Liver (tissue), 9 donors: Measurements from ENCODE around the gene GMDS. TPM values are rescaled to one million over a fixed set of nuclear protein-coding genes. Genes with fewer than 3 reads are reported as not detected.
A peak's percentile ranks its signal among the peaks of the same experiment; 100 is the strongest.

Experiments used
- DNase-seq: peaks from one replicate; pipeline ENCODE4 v3.0.0-alpha.2; 2017; ENCODE audit warnings: low spot score
- H3K27ac ChIP-seq, 2 donors: one replicate each; pipeline ENCODE4 v1.7.0; 2013; ENCODE audit warnings: inconsistent platforms in 2 of 2, low read length in 2 of 2, control low read depth in 1 of 2, low read depth in 1 of 2, mild to moderate bottlenecking in 1 of 2
- H3K27me3 ChIP-seq, 4 donors: one replicate each; pipeline versions ENCODE4 v1.6.1 to v1.7.0; 2013; ENCODE audit warnings: low read length in 3 of 4, inconsistent platforms in 1 of 4, mild to moderate bottlenecking in 1 of 4, moderate library complexity in 1 of 4; ENCODE audit not compliant: control insufficient read depth in 4 of 4, insufficient read depth in 4 of 4
- H3K36me3 ChIP-seq, 4 donors: one replicate each; pipeline versions ENCODE4 v1.6.1 to v1.7.0; 2013; ENCODE audit warnings: low read length in 3 of 4, mild to moderate bottlenecking in 3 of 4, low read depth in 1 of 4, moderate library complexity in 1 of 4; ENCODE audit not compliant: control insufficient read depth in 4 of 4, insufficient read depth in 3 of 4
- H3K4me1 ChIP-seq, 4 donors: one replicate each; pipeline versions ENCODE4 v1.6.1 to v1.7.0; 2013; ENCODE audit warnings: low read length in 3 of 4, mild to moderate bottlenecking in 3 of 4, moderate library complexity in 1 of 4; ENCODE audit not compliant: control insufficient read depth in 4 of 4, insufficient read depth in 4 of 4
- H3K4me3 ChIP-seq, 3 donors: one replicate each; pipeline versions ENCODE4 v1.6.1 to v1.7.0; 2013; ENCODE audit warnings: low read length in 3 of 3, control low read depth in 1 of 3, low read depth in 1 of 3, mild to moderate bottlenecking in 1 of 3
- H3K9ac ChIP-seq, 2 donors: one replicate each; pipeline ENCODE4 v1.7.0; 2013; ENCODE audit warnings: low read length in 2 of 2, mild to moderate bottlenecking in 2 of 2, moderate library complexity in 2 of 2, control low read depth in 1 of 2, low read depth in 1 of 2
- H3K9me3 ChIP-seq, 4 donors: one replicate each; pipeline versions ENCODE4 v1.6.1 to v1.7.0; 2013; ENCODE audit warnings: low read length in 3 of 4; ENCODE audit not compliant: control insufficient read depth in 4 of 4
- ATF3 ChIP-seq: IDR thresholded peaks from 2 replicates; pipeline ENCODE4 v1.6.1; 2016; ENCODE audit warnings: antibody characterized with exemption
- CTCF ChIP-seq: fragments of 150-350 bp; IDR thresholded peaks from 2 replicates; pipeline ENCODE4 v1.5.1; 2017; ENCODE audit warnings: improper control_type of control experiment, low read depth, low read length; ENCODE audit not compliant: missing input control
- EGR1 ChIP-seq, 2 donors: IDR thresholded peaks; 2 replicates each; pipeline ENCODE4 v1.6.1; 2016 to 2018; ENCODE audit warnings: antibody characterized with exemption in 2 of 2, low read depth in 2 of 2
- FOXA1 ChIP-seq: IDR thresholded peaks from 2 replicates; pipeline ENCODE4 v1.6.1; 2016; ENCODE audit warnings: antibody characterized with exemption
- FOXA2 ChIP-seq: IDR thresholded peaks from 2 replicates; pipeline ENCODE4 v1.6.1; 2016; ENCODE audit warnings: antibody characterized with exemption
- GABPA ChIP-seq, 2 donors: IDR thresholded peaks in 1 of 2; conservative IDR thresholded peaks in 1 of 2; 2 replicates each; pipeline ENCODE4 v1.6.1; 2016; ENCODE audit warnings: antibody characterized with exemption in 2 of 2, mild to moderate bottlenecking in 1 of 2, moderate library complexity in 1 of 2
- HNF4A ChIP-seq, 2 donors: conservative IDR thresholded peaks; 2 replicates each; pipeline ENCODE4 v1.6.1; 2016; ENCODE audit warnings: antibody characterized with exemption in 2 of 2, mild to moderate bottlenecking in 2 of 2
- HNF4G ChIP-seq: IDR thresholded peaks from 2 replicates; pipeline ENCODE4 v1.6.1; 2016; ENCODE audit warnings: antibody characterized with exemption
- JUND ChIP-seq, 2 donors: IDR thresholded peaks; 2 replicates each; pipeline ENCODE4 v1.6.1; 2016; ENCODE audit warnings: antibody characterized with exemption in 2 of 2
- NR2F2 ChIP-seq: IDR thresholded peaks from 2 replicates; pipeline ENCODE4 v1.6.1; 2016; ENCODE audit warnings: antibody characterized with exemption
- RAD21 ChIP-seq, 2 donors: IDR thresholded peaks; 2 replicates each; pipeline ENCODE4 v1.6.1; 2016; ENCODE audit warnings: antibody characterized with exemption in 2 of 2, mild to moderate bottlenecking in 2 of 2
- SP1 ChIP-seq: IDR thresholded peaks from 2 replicates; pipeline ENCODE4 v1.6.1; 2018; ENCODE audit warnings: antibody characterized with exemption, mild to moderate bottlenecking
- TAF1 ChIP-seq: conservative IDR thresholded peaks from 2 replicates; pipeline ENCODE4 v1.6.1; 2016; ENCODE audit warnings: antibody characterized with exemption, mild to moderate bottlenecking
- YY1 ChIP-seq: IDR thresholded peaks from 2 replicates; pipeline ENCODE4 v1.6.1; 2016; ENCODE audit warnings: antibody characterized with exemption, mild to moderate bottlenecking
- WGBS: extraction: QIAGEN DNeasy Blood & Tissue Kit; methylation state at CpG from one replicate; pipeline ENCODE4 v1.1.7; 2013; 5-methylcytosine and 5-hydroxymethylcytosine counted together
- polyA plus RNA-seq, 2 donors: library from polyadenylated mRNA; stranded (reverse) in 1 of 2; unstranded in 1 of 2; fragments of 200-250 nt in 1 of 2; fragments of >200 nt in 1 of 2; fragmentation: Nextera tagmentation in 1 of 2; extraction: Ambion mirVana in 1 of 2; gene quantifications; one replicate each; pipeline versions ENCODE4 v1.2.1 to v1.2.3, GENCODE V29; 2013 to 2015
- total RNA-seq, 2 donors: library from RNA; depleted of rRNA; stranded (reverse); fragments of >200 nt; gene quantifications; one replicate each; pipeline ENCODE4 v1.2.3, GENCODE V29; 2014
- TF ChIP-seq, protein P1 (sequence below): IDR thresholded peaks from 2 replicates; pipeline ENCODE4 v1.6.1; 2016; ENCODE audit warnings: antibody characterized with exemption, mild to moderate bottlenecking
- TF ChIP-seq, protein P2 (sequence below): IDR thresholded peaks from 2 replicates; pipeline ENCODE4 v1.6.1; 2016; ENCODE audit warnings: antibody characterized with exemption
- TF ChIP-seq, protein P3 (sequence below): IDR thresholded peaks from 2 replicates; pipeline ENCODE4 v1.6.1; 2016; ENCODE audit warnings: antibody characterized with exemption
- donor health status: healthy.
- donor health status: healthy.
- donor health status: healthy.
- donor health status: healthy.
- donor health status: healthy.

The GMDS gene
- total and polyA plus RNA-seq, 4 donors: 3.5 to 15.6 (median 13.0) TPM

DNA sequence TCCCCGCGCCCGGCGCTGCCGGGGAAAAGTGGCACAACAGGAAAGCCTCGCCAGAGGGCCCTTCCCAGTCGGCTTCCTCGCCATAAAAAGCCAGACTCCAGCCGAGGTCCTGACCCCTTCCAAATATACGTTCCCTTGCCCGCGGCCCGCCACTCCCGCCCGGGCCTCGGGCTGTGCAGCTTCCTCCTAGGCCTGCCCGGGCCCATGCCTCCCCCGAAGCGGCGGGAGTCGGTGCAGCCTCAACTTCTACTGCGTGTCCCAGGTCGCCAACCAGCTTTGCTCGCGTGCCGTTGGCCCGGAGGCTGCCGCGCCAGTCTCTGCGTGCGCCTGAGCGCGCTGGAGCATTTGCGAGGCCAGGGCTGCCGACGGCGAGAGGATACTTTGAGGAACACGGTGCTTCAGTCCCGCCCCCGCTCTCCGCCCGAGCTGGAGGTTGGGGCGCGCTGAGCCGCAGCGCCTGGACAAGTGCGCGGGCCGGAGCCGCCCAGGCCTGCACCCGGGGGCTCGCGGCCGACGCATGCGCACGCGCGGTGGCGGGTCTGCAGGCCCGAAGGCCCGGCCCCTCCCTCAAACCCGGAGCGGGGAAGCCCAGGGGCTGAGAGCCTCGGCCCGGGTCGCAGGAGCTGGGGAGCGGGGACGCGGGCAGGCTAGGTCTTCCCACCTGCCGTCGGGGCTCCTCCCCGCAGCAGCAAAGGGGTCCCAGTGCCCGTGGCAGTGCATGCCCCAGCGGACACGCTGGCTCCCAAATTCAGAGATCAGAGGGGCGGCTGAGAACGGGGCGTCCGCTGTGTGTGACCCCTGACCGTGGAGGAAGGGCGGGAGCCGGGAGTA lies 625.5 kb downstream of the GMDS start:
- Histone ChIP-seq H3K27me3 (peaks cover 2 to 29% (median 6%) of the 10 kb centered on the region in 4 donors), H3K9ac (no peak overlapping the region), H3K4me1 (peaks cover 5 to 22% (median 8%) of the 10 kb centered on the region in 4 donors), H3K4me3 (peak overlapping the region in 1 of 3 donors; percentile 26), H3K27ac (no peak overlapping the region), H3K9me3 (peaks cover 0 to 3% (median 0%) of the 10 kb centered on the region in 4 donors), H3K36me3 (peaks cover 0 to 2% (median 0%) of the 10 kb centered on the region in 4 donors)
- no peak for DNase-seq
- WGBS: 11% methylated on average over 83 of the region's 83 CpGs
- TF ChIP-seq RAD21 (IDR thresholded peaks at IDR 0.05) (no peak), YY1 (no peak), FOXA1 (no peak), CTCF (no peak), JUND (IDR thresholded peaks at IDR 0.05) (no peak), HNF4A (conservative IDR thresholded peaks at IDR 0.05) (no peak), HNF4G (no peak), NR2F2 (no peak), ATF3 (no peak), SP1 (no peak)
- TF ChIP-seq, protein P1, sequence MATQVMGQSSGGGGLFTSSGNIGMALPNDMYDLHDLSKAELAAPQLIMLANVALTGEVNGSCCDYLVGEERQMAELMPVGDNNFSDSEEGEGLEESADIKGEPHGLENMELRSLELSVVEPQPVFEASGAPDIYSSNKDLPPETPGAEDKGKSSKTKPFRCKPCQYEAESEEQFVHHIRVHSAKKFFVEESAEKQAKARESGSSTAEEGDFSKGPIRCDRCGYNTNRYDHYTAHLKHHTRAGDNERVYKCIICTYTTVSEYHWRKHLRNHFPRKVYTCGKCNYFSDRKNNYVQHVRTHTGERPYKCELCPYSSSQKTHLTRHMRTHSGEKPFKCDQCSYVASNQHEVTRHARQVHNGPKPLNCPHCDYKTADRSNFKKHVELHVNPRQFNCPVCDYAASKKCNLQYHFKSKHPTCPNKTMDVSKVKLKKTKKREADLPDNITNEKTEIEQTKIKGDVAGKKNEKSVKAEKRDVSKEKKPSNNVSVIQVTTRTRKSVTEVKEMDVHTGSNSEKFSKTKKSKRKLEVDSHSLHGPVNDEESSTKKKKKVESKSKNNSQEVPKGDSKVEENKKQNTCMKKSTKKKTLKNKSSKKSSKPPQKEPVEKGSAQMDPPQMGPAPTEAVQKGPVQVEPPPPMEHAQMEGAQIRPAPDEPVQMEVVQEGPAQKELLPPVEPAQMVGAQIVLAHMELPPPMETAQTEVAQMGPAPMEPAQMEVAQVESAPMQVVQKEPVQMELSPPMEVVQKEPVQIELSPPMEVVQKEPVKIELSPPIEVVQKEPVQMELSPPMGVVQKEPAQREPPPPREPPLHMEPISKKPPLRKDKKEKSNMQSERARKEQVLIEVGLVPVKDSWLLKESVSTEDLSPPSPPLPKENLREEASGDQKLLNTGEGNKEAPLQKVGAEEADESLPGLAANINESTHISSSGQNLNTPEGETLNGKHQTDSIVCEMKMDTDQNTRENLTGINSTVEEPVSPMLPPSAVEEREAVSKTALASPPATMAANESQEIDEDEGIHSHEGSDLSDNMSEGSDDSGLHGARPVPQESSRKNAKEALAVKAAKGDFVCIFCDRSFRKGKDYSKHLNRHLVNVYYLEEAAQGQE: no peak
- TF ChIP-seq, protein P2, sequence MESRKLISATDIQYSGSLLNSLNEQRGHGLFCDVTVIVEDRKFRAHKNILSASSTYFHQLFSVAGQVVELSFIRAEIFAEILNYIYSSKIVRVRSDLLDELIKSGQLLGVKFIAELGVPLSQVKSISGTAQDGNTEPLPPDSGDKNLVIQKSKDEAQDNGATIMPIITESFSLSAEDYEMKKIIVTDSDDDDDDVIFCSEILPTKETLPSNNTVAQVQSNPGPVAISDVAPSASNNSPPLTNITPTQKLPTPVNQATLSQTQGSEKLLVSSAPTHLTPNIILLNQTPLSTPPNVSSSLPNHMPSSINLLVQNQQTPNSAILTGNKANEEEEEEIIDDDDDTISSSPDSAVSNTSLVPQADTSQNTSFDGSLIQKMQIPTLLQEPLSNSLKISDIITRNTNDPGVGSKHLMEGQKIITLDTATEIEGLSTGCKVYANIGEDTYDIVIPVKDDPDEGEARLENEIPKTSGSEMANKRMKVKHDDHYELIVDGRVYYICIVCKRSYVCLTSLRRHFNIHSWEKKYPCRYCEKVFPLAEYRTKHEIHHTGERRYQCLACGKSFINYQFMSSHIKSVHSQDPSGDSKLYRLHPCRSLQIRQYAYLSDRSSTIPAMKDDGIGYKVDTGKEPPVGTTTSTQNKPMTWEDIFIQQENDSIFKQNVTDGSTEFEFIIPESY: no peak
- TF ChIP-seq, protein P3, sequence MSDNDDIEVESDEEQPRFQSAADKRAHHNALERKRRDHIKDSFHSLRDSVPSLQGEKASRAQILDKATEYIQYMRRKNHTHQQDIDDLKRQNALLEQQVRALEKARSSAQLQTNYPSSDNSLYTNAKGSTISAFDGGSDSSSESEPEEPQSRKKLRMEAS: no peak

DNA sequence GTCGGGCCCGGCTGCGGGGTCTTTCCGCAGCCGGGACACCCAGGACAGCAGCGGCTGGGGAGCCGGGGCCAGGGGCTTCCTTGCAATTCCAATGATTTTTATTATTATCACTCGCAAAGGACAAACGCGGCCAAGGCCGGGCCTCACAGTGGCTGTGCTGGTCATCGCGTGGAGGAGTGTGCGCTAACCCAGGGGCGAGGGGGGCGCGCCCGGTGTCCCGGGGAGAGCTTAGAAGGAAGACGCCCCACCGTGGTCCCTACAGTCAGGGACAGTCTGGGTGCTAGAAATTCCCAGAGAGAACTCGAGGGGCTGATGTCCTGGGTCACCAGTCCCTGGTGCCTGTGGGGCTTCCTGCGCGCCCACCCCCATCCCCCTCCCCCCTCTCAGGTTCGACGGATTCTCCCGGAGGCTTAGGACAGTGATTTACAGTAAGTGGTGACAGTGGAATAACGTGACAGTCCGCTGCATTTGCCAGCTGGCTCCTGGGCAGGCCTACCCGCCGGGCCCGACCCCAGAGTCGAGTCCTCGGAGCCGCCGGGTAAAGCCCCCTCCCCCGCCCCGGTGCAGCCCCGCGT lies 626.2 kb downstream of the GMDS start:
- DNase-seq: no peak
- Histone ChIP-seq H3K27ac (no peak overlapping the region), H3K9me3 (peaks cover 0 to 5% (median under 1%) of the 10 kb centered on the region in 4 donors), H3K9ac (no peak overlapping the region), H3K36me3 (peaks cover 0 to 2% (median 0%) of the 10 kb centered on the region in 4 donors), H3K4me1 (peaks cover 5 to 15% (median 9%) of the 10 kb centered on the region in 4 donors), H3K27me3 (peaks cover 2 to 36% (median 7%) of the 10 kb centered on the region in 4 donors), H3K4me3 (no peak overlapping the region)
- WGBS: 27% methylated on average over 40 of the region's 40 CpGs
- TF ChIP-seq CTCF (no peak), TAF1 (no peak), HNF4G (no peak), GABPA (IDR thresholded peaks at IDR 0.05 in 1 of 2, conservative IDR thresholded peaks at IDR 0.05 in 1 of 2) (no peak), RAD21 (IDR thresholded peaks at IDR 0.05) (no peak), YY1 (no peak), NR2F2 (no peak), FOXA1 (no peak), FOXA2 (no peak), HNF4A (conservative IDR thresholded peaks at IDR 0.05) (no peak), EGR1 (IDR thresholded peaks at IDR 0.05; ENCODE audit: low read depth in 2 of 2) (no peak)
- TF ChIP-seq, protein P3: no peak
- TF ChIP-seq, protein P2: no peak
